Measurements from ENCODE around the gene SLC2A11. TPM values are rescaled to one million over a fixed set of nuclear protein-coding genes. Genes with fewer than 3 reads are reported as not detected.

Gene SLC2A11
- total RNA-seq, 1 donor from 2014 or later = 18.2 TPM

- H3K27me3 Mint-ChIP-seq (ENCODE audit: low read depth) = peaks cover 7% of the 10 kb centered on the region
- H3K36me3 Mint-ChIP-seq (ENCODE audit: low read depth) = peaks cover 3% of the 10 kb centered on the region
- peaks cover 18% of the 10 kb centered on the region for H3K4me1 Mint-ChIP-seq
- H3K9me3 Mint-ChIP-seq = no peaks in the 10 kb centered on the region
- no peak for DNase-seq (ENCODE audit: low read depth, low spot score)
- TF ChIP-seq CTCF (conservative IDR thresholded peaks at IDR 0.05) = no peak
- H3K4me3 Mint-ChIP-seq = peak overlapping the region; percentile 34
- H3K27ac Mint-ChIP-seq (ENCODE audit: unreplicated experiment) = no peak overlapping the region
Observed at GRCh38 chr22:23834406-23834792, 23.3 kb upstream of the SLC2A11 start.

- no peak for DNase-seq (ENCODE audit: low read depth, low spot score)
- Mint-ChIP-seq H3K36me3 (ENCODE audit: low read depth) (peaks cover 3% of the 10 kb centered on the region), H3K4me3 (peak overlapping the region; percentile 62), H3K27ac (ENCODE audit: unreplicated experiment) (no peak overlapping the region), H3K4me1 (peaks cover 19% of the 10 kb centered on the region), H3K9me3 (no peaks in the 10 kb centered on the region), H3K27me3 (ENCODE audit: low read depth) (peaks cover 7% of the 10 kb centered on the region)
- no peak for TF ChIP-seq CTCF (conservative IDR thresholded peaks at IDR 0.05)
Observed at GRCh38 chr22:23834793-23835483, 22.7 kb upstream of the SLC2A11 start.

- no peak for DNase-seq (ENCODE audit: low read depth, low spot score)
- peaks cover 3% of the 10 kb centered on the region for H3K36me3 Mint-ChIP-seq (ENCODE audit: low read depth)
- peaks cover 21% of the 10 kb centered on the region for H3K4me1 Mint-ChIP-seq
- peak overlapping the region; percentile 62 for H3K4me3 Mint-ChIP-seq
- no peak for TF ChIP-seq CTCF (conservative IDR thresholded peaks at IDR 0.05)
- no peak overlapping the region for H3K27ac Mint-ChIP-seq (ENCODE audit: unreplicated experiment)
- H3K9me3 Mint-ChIP-seq = no peaks in the 10 kb centered on the region
- H3K27me3 Mint-ChIP-seq (ENCODE audit: low read depth) = peaks cover 9% of the 10 kb centered on the region
Observed at GRCh38 chr22:23835484-23836144, 22.1 kb upstream of the SLC2A11 start.

- no peak for DNase-seq (ENCODE audit: low read depth, low spot score)
- H3K27me3 Mint-ChIP-seq (ENCODE audit: low read depth) = peaks cover 14% of the 10 kb centered on the region
- peak overlapping the region; percentile 37 for H3K4me3 Mint-ChIP-seq
- no peak overlapping the region for H3K27ac Mint-ChIP-seq (ENCODE audit: unreplicated experiment)
- no peaks in the 10 kb centered on the region for H3K9me3 Mint-ChIP-seq
- peaks cover 3% of the 10 kb centered on the region for H3K36me3 Mint-ChIP-seq (ENCODE audit: low read depth)
- peaks cover 28% of the 10 kb centered on the region for H3K4me1 Mint-ChIP-seq
- TF ChIP-seq CTCF (conservative IDR thresholded peaks at IDR 0.05) = no peak
Observed at GRCh38 chr22:23836281-23836680, 21.4 kb upstream of the SLC2A11 start.

GRCh38 chr22:23836692-23837495, 20.8 kb upstream of the SLC2A11 start:
- H3K4me1 Mint-ChIP-seq = peaks cover 34% of the 10 kb centered on the region
- no peak overlapping the region for H3K27ac Mint-ChIP-seq (ENCODE audit: unreplicated experiment)
- H3K27me3 Mint-ChIP-seq (ENCODE audit: low read depth) = peaks cover 20% of the 10 kb centered on the region
- TF ChIP-seq CTCF (conservative IDR thresholded peaks at IDR 0.05) = no peak
- no peak for DNase-seq (ENCODE audit: low read depth, low spot score)
- H3K36me3 Mint-ChIP-seq (ENCODE audit: low read depth) = peaks cover 3% of the 10 kb centered on the region
- no peaks in the 10 kb centered on the region for H3K9me3 Mint-ChIP-seq
- H3K4me3 Mint-ChIP-seq = peak overlapping the region; percentile 89
